AG04449 (cell line): ENCODE data around the gene HSH2D.
A peak's percentile ranks its signal among the peaks of the same experiment; 100 is the strongest.

ENCODE experiments used
- CTCF ChIA-PET: fragments of 350-600 bp; formaldehyde crosslinking; extraction: SDS; loops from one replicate; lab custom pipeline; 2021; ENCODE audit warnings: antibody characterized with exemption; lab: Yijun Ruan, JAX
- POLR2A ChIA-PET: fragments of 400-600, 350-600 bp; formaldehyde crosslinking; extraction: SDS; loops from one replicate; lab custom pipeline; 2020; ENCODE audit warnings: antibody characterized with exemption, inconsistent platforms; lab: Yijun Ruan, JAX
- DNase-seq: peaks from one replicate; pipeline ENCODE4 v3.0.0-alpha.2; 2010; ENCODE audit warnings: low read depth, low spot score
- H3K4me3 ChIP-seq: 2 replicates; pipeline ENCODE4 v1.5.1; 2011; ENCODE audit warnings: low read depth, mild to moderate bottlenecking, control low read depth, low read length
- TF ChIP-seq, protein P1 (sequence below): IDR thresholded peaks from one replicate; pipeline ENCODE4 v1.5.1; 2011; ENCODE audit warnings: mild to moderate bottlenecking, moderate library complexity, low read length, control low read depth, inconsistent platforms; ENCODE audit not compliant: insufficient read depth; ENCODE audit errors: missing control alignments

Gene HSH2D

DNA sequence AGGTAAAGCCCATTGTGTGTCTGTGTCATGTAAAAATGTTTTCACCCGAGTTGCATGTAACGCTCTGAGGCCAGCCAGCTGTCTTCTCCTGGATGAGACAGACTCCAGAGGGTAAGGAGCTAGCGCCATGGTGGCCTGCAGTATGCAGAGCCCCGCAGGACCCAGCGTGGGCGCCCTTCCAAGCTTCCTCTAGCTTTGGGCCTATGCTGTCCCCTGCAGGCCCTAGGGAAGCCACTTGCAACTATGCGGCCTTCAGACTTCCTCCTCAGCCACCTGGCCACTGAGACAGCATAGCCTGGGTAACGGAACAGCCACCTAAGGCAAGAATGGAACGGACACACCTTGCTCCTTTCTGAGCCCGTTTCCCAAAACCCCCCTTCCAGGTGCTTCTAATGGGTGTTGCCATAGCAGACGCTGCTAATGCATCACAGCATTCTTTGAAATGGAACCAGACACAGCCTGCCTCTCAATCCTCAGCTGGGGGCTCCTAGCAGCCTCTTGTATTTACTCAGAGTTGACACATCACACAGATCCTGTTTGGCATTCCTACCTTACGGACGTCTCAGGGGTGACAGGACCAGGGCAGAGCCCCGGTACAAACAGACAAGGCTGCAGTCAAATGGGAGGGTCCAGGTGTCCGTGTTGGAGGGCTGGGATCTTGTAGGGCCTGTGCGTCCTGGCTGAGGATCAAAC, 47.9 kb downstream of the HSH2D start:
- DNase-seq = no peak
- CTCF ChIA-PET = no interaction called here
- no peak overlapping the region for H3K4me3 ChIP-seq
- POLR2A ChIA-PET = interaction anchor here (0.6 kb wide), 1 partner anchor 101 kb away, joined by 3 read pairs; no protein-coding TSS in a partner anchor
- TF ChIP-seq, protein P1, sequence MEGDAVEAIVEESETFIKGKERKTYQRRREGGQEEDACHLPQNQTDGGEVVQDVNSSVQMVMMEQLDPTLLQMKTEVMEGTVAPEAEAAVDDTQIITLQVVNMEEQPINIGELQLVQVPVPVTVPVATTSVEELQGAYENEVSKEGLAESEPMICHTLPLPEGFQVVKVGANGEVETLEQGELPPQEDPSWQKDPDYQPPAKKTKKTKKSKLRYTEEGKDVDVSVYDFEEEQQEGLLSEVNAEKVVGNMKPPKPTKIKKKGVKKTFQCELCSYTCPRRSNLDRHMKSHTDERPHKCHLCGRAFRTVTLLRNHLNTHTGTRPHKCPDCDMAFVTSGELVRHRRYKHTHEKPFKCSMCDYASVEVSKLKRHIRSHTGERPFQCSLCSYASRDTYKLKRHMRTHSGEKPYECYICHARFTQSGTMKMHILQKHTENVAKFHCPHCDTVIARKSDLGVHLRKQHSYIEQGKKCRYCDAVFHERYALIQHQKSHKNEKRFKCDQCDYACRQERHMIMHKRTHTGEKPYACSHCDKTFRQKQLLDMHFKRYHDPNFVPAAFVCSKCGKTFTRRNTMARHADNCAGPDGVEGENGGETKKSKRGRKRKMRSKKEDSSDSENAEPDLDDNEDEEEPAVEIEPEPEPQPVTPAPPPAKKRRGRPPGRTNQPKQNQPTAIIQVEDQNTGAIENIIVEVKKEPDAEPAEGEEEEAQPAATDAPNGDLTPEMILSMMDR = no peak

DNA sequence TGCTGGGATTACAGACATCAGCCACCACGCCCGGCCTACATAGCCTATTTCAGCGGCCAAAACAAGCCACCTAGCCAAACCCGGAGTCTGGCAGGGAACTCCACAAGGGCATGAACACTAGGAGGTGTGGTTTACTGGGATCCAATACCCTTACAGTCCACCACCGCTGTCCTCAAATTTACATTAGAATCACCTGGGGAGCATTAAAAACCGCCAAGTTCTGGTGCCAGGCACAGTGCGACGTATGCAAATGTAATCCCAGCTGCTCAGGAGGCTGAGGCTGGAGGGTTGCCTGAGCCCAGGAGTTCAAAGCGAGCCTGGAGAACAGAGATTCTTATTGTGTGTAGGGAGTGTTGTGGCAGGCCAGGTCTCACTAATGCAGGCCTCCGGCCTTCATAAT, 50.0 kb downstream of the HSH2D start:
- no peak for DNase-seq
- ChIA-PET CTCF (interaction anchor here (1.8 to 5.6 kb wide), 3 partner anchors 8 to 152 kb away, joined by 4 to 27 read pairs (median 8); partner anchors contain the start of gene FAM32A), POLR2A (interaction anchor here (0.6 to 0.9 kb wide), 2 partner anchors 8 to 75 kb away, joined by 3 to 4 read pairs; partner anchors contain the start of gene FAM32A)
- TF ChIP-seq, protein P1 = no peak
- no peak overlapping the region for H3K4me3 ChIP-seq

DNA sequence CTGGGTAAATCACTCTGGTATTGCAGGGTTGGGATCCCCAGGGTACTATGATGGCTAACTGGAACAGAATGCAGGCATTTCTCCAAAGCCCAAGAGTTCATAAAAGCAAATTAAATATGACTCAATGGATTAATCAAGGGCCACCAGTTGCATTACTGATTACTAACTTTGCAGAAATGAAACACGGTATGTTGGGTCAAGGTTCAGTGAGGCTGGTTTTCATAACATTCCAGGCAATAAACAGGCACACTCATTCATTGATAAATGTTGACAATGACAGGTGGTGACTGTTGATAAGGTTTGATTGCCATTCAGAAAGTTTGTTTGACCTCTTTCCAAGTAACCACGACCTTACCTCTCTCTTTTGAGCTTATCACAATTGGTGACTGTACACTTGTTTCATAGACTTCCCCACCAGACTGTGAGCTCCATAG, 53.7 kb downstream of the HSH2D start:
- TF ChIP-seq, protein P1 = no peak
- POLR2A ChIA-PET = interaction anchor here (1.1 to 1.5 kb wide), 4 partner anchors 12 to 127 kb away, joined by 3 to 4 read pairs (median 4); partner anchors contain the start of genes FAM32A, KLF2 and RAB8A

DNA sequence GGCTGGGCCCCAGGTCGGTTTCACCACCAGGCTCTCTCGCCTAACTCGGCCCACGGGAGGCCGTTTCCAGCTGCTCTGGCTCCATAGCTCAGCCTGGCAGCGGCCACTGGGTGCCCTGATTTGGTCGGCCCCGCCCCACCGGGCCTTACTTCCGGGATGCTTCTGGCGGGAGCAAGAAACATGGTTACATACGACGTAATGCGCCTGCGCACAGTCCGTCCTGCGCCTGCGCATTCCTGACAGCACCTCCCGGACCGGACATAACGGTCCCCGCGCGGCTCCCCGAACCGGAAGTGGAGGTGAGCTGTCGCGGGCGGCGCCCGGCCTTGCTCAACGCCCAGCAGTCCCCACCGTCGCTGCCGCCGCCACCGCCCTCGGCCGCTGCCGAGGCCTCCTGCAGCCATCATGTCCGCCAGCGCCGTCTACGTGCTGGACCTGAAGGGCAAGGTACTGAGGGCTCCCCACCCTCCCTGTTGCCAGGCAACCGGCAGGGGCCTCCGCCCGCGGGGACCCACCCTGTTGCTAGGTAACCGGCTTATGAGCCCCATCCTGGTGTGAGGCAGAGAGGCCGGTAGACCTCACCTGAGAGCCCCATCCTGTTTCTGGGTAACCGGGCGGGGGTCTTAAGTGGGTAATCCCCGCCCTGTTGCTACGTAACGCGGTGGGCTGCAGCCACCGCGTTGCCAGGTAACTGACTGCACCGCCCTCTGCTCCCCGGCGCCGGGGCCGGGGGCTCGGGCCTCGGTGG, 54.3 kb downstream of the HSH2D start, which contains the start of gene AP1M1:
Gene AP1M1 (plus strand): TSS at position 290 of the 748 bp plus-strand sequence. CDS start 116 bp downstream, at position 406.
- peak within 1 kb of the TSS; percentile 97 for H3K4me3 ChIP-seq
- ChIA-PET CTCF (interaction anchor here (1.0 to 5.6 kb wide), 4 partner anchors 12 to 189 kb away, joined by 3 to 27 read pairs (median 8); partner anchors contain the start of gene FAM32A), POLR2A (interaction anchor here (1.1 to 1.5 kb wide), 4 partner anchors 12 to 127 kb away, joined by 3 to 4 read pairs (median 4); partner anchors contain the start of genes FAM32A, KLF2 and RAB8A)
- TF ChIP-seq, protein P1 = no peak
- DNase-seq = peak; percentile 75

More for the DNA sequence above, 53.7 kb downstream of the HSH2D start:
- CTCF ChIA-PET = interaction anchor here (1.0 to 5.6 kb wide), 5 partner anchors 12 to 189 kb away, joined by 3 to 27 read pairs (median 5); partner anchors contain the start of gene FAM32A
- H3K4me3 ChIP-seq = peak overlapping the region; percentile 97
- peak; percentile 79 for DNase-seq

DNA sequence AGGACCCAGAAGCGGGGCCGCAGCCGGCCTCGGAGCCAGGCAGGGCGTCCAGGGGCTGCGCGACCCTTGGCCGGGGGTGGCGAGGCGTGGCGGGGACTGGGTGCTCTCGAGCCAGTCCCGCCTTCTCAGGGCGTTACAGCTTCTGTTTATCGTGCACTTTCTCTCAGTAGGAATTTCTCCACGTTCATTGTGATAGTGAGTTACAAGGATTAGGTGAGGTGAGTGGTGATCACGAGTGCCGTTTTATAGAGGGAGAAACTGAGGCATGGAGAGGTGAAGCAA, 54.8 kb downstream of the HSH2D start:
- TF ChIP-seq, protein P1 = no peak
- peak overlapping the region; percentile 97 for H3K4me3 ChIP-seq
- ChIA-PET CTCF (interaction anchor here (1.3 to 5.6 kb wide), 3 partner anchors 13 to 188 kb away, joined by 5 to 27 read pairs (median 11); partner anchors contain the start of gene FAM32A), POLR2A (interaction anchor here (1.1 to 1.5 kb wide), 3 partner anchors 13 to 126 kb away, joined by 3 to 4 read pairs (median 4); partner anchors contain the start of genes FAM32A, KLF2 and RAB8A)
- no peak for DNase-seq
